GM23338 (cell line): ENCODE measurements around the gene NPHP4. TPM values are rescaled to one million over a fixed set of nuclear protein-coding genes. Genes with fewer than 3 reads are reported as not detected.

ENCODE experiments used
- ATAC-seq: fragments of 200-7000 bp; cut with Tn5 transposase; 3 replicates; pipeline ENCODE4 v1.9.1; 2020
- DNase-seq: peaks from one replicate; pipeline ENCODE4 v3.0.0-alpha.2; 2015; ENCODE audit warnings: low spot score
- H2AFZ ChIP-seq: fragments of 200-600 bp; sonication (generic); 2 replicates; pipeline ENCODE4 v1.8.0; 2016; ENCODE audit warnings: antibody characterized with exemption, mild to moderate bottlenecking, moderate library complexity
- H3F3A ChIP-seq: fragments of 200-600 bp; sonication (generic); replicated peaks from 2 replicates; pipeline ENCODE4 v1.8.0; 2017; ENCODE audit warnings: antibody characterized with exemption, mixed run types, low read depth
- H3K27ac ChIP-seq: fragments of 200-600 bp; sonication (generic); 2 replicates; pipeline ENCODE4 v1.6.1; 2016; ENCODE audit warnings: low read depth
- H3K27me3 ChIP-seq: fragments of 200-600 bp; sonication (generic); 2 replicates; pipeline ENCODE4 v1.8.0; 2016; ENCODE audit warnings: mild to moderate bottlenecking, mixed run types, moderate library complexity; ENCODE audit not compliant: insufficient read depth
- H3K36me3 ChIP-seq: fragments of 200-600 bp; sonication (generic); 2 replicates; pipeline ENCODE4 v1.8.0; 2016; ENCODE audit warnings: mild to moderate bottlenecking; ENCODE audit not compliant: insufficient read depth
- H3K4me1 ChIP-seq: fragments of 200-600 bp; sonication (generic); 2 replicates; pipeline ENCODE4 v1.8.0; 2016; ENCODE audit warnings: mild to moderate bottlenecking, moderate library complexity; ENCODE audit not compliant: insufficient read depth
- H3K4me2 ChIP-seq: fragments of 200-600 bp; sonication (generic); 2 replicates; pipeline ENCODE4 v1.7.1; 2017; ENCODE audit warnings: mixed run types
- H3K4me3 ChIP-seq: fragments of 200-600 bp; sonication (generic); 2 replicates; pipeline ENCODE4 v1.6.1; 2016; ENCODE audit warnings: mixed run types
- H3K79me2 ChIP-seq: fragments of 200-600 bp; sonication (generic); replicated peaks from 2 replicates; pipeline ENCODE4 v1.8.0; 2017; ENCODE audit warnings: mild to moderate bottlenecking; ENCODE audit not compliant: insufficient read depth
- H3K9me2 ChIP-seq: fragments of 200-600 bp; sonication (generic); 2 replicates; pipeline ENCODE4 v1.8.0; 2017; ENCODE audit not compliant: insufficient read depth
- H4K20me1 ChIP-seq: fragments of 200-600 bp; sonication (generic); replicated peaks from 2 replicates; pipeline ENCODE4 v1.8.0; 2017; ENCODE audit warnings: mild to moderate bottlenecking; ENCODE audit not compliant: insufficient read depth
- H3K27ac Mint-ChIP-seq: 2 replicates; pipeline ENCODE4 v1.8.0; 2020; ENCODE audit warnings: inconsistent platforms, mild to moderate bottlenecking, moderate library complexity, mixed read lengths
- H3K27me3 Mint-ChIP-seq: 3 replicates; pipeline ENCODE4 v1.8.0; 2022; ENCODE audit warnings: low read depth, mild to moderate bottlenecking, moderate library complexity, mixed read lengths, inconsistent platforms; ENCODE audit not compliant: insufficient read depth, poor library complexity
- H3K36me3 Mint-ChIP-seq: 3 replicates; pipeline ENCODE4 v1.8.0; 2021; ENCODE audit warnings: low read depth, mild to moderate bottlenecking, inconsistent platforms, moderate library complexity, mixed read lengths
- H3K4me1 Mint-ChIP-seq: 3 replicates; pipeline ENCODE4 v1.8.0; 2020; ENCODE audit warnings: mild to moderate bottlenecking, inconsistent platforms, mixed read lengths
- H3K4me3 Mint-ChIP-seq: 3 replicates; pipeline ENCODE4 v1.8.0; 2021; ENCODE audit warnings: moderate library complexity, mild to moderate bottlenecking, inconsistent platforms, mixed read lengths
- H3K9me3 Mint-ChIP-seq: 3 replicates; pipeline ENCODE4 v1.8.0; 2020; ENCODE audit warnings: moderate library complexity, mild to moderate bottlenecking, inconsistent platforms, mixed read lengths
- EZH2 ChIP-seq: fragments of 200-600 bp; sonication (generic); IDR thresholded peaks from one replicate; pipeline ENCODE4 v1.8.0; 2017; ENCODE audit warnings: antibody characterized with exemption, mild to moderate bottlenecking, low read depth; ENCODE audit not compliant: unreplicated experiment
- EZH2phosphoT487 ChIP-seq: fragments of 200-600 bp; sonication (generic); IDR thresholded peaks from one replicate; pipeline ENCODE4 v1.8.1; 2018; ENCODE audit warnings: antibody characterized with exemption; ENCODE audit not compliant: unreplicated experiment
- JUNB ChIP-seq: IDR thresholded peaks from one replicate; pipeline ENCODE4 v1.6.1; 2016; ENCODE audit warnings: antibody characterized with exemption; ENCODE audit not compliant: unreplicated experiment
- NANOG ChIP-seq: IDR thresholded peaks from 2 replicates; pipeline ENCODE4 v1.6.1; 2016; ENCODE audit warnings: antibody characterized with exemption, borderline replicate concordance
- POLR2AphosphoS5 ChIP-seq: IDR thresholded peaks from 2 replicates; pipeline ENCODE4 v1.6.1; 2016; ENCODE audit warnings: antibody characterized with exemption, low read depth
- STAT1 ChIP-seq: IDR thresholded peaks from one replicate; pipeline ENCODE4 v1.6.1; 2016; ENCODE audit warnings: antibody characterized with exemption; ENCODE audit not compliant: unreplicated experiment
- ZNF114 ChIP-seq: fragments of 250-450 bp; sonication (Bioruptor Pico); IDR thresholded peaks from 2 replicates; pipeline ENCODE4 v1.5.0; 2020; ENCODE audit warnings: mild to moderate bottlenecking, moderate library complexity
- ZNF331 ChIP-seq: fragments of 250-450 bp; sonication (Bioruptor Pico); IDR thresholded peaks from 2 replicates; pipeline ENCODE4 v1.5.0; 2020; ENCODE audit warnings: low read depth, mild to moderate bottlenecking, moderate library complexity
- polyA plus RNA-seq: library from polyadenylated mRNA; unstranded; fragments of >200 nt; fragmentation: Nextera tagmentation; extraction: Ambion mirVana; gene quantifications from 2 replicates; pipeline ENCODE4 v1.2.1, GENCODE V29; 2016
- total RNA-seq: library from RNA; depleted of rRNA; stranded (reverse); fragments of >200 nt; shearing (Covaris generic); gene quantifications from 2 replicates; pipeline ENCODE4 v1.2.3, GENCODE V29; 2014
- TF ChIP-seq, protein P1 (sequence below), 2 experiments: fragments of 200-600 bp in 1 of 2; sonication (generic) in 1 of 2; conservative IDR thresholded peaks; 2 replicates each; pipeline versions ENCODE4 v1.5.1 to v1.6.1; 2016 to 2017; ENCODE audit warnings: antibody characterized with exemption in 2 of 2, low read depth in 2 of 2, mild to moderate bottlenecking in 2 of 2, moderate library complexity in 1 of 2
- TF ChIP-seq, protein P2 (sequence below): IDR thresholded peaks from one replicate; pipeline ENCODE4 v1.6.1; 2018; ENCODE audit warnings: antibody characterized with exemption; ENCODE audit not compliant: unreplicated experiment
- TF ChIP-seq, protein P3 (sequence below): IDR thresholded peaks from 2 replicates; pipeline ENCODE4 v1.6.1; 2016; ENCODE audit warnings: antibody characterized with exemption

The NPHP4 gene
- total and polyA plus RNA-seq, 2 experiments from 2014 or later, result 2.5 to 12.4 TPM

DNA sequence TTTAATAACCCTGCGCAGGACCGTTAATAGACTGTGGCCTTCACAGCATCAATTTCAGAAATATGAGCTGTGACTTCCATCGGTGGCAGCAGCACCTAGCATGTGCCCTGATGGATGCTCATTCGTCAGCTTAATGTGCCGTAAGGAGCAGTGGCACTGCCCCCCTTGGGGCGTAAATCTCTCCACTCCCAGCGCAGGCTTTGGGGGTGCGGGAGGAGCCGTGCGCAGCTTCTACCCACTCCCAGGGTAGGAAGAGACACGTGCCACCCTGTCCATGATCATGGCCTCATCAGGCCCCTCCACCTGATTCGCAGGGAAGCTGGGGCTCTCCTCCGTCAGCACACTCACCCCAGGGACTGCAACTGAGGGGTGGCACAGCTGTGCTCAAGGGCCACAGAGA lies 149.5 kb downstream of the NPHP4 start:
- Histone ChIP-seq H3K36me3 (no peaks in the 10 kb centered on the region), H3K4me1 (no peaks in the 10 kb centered on the region), H3F3A (no peaks in the 10 kb centered on the region), H2AFZ (no peak overlapping the region), H4K20me1 (no peaks in the 10 kb centered on the region), H3K79me2 (no peaks in the 10 kb centered on the region), H3K9me2 (no peaks in the 10 kb centered on the region), H3K4me2 (no peak overlapping the region), H3K4me3 (no peak overlapping the region), H3K27me3 (no peaks in the 10 kb centered on the region), H3K27ac (no peak overlapping the region)
- Mint-ChIP-seq H3K4me1 (peaks cover 12% of the 10 kb centered on the region; the same call in 2 of the 3 replicates), H3K27me3 (peaks cover 14% of the 10 kb centered on the region), H3K36me3 (no peaks in the 10 kb centered on the region), H3K9me3 (no peaks in the 10 kb centered on the region), H3K4me3 (no peak overlapping the region), H3K27ac (no peak overlapping the region)
- no peak for ATAC-seq
- TF ChIP-seq, protein P1, sequence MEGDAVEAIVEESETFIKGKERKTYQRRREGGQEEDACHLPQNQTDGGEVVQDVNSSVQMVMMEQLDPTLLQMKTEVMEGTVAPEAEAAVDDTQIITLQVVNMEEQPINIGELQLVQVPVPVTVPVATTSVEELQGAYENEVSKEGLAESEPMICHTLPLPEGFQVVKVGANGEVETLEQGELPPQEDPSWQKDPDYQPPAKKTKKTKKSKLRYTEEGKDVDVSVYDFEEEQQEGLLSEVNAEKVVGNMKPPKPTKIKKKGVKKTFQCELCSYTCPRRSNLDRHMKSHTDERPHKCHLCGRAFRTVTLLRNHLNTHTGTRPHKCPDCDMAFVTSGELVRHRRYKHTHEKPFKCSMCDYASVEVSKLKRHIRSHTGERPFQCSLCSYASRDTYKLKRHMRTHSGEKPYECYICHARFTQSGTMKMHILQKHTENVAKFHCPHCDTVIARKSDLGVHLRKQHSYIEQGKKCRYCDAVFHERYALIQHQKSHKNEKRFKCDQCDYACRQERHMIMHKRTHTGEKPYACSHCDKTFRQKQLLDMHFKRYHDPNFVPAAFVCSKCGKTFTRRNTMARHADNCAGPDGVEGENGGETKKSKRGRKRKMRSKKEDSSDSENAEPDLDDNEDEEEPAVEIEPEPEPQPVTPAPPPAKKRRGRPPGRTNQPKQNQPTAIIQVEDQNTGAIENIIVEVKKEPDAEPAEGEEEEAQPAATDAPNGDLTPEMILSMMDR (conservative IDR thresholded peaks at IDR 0.05; ENCODE audit: low read depth in 2 of 2), result no peak
- TF ChIP-seq EZH2, result no peak
- no peak for TF ChIP-seq JUNB
- TF ChIP-seq, protein P2, sequence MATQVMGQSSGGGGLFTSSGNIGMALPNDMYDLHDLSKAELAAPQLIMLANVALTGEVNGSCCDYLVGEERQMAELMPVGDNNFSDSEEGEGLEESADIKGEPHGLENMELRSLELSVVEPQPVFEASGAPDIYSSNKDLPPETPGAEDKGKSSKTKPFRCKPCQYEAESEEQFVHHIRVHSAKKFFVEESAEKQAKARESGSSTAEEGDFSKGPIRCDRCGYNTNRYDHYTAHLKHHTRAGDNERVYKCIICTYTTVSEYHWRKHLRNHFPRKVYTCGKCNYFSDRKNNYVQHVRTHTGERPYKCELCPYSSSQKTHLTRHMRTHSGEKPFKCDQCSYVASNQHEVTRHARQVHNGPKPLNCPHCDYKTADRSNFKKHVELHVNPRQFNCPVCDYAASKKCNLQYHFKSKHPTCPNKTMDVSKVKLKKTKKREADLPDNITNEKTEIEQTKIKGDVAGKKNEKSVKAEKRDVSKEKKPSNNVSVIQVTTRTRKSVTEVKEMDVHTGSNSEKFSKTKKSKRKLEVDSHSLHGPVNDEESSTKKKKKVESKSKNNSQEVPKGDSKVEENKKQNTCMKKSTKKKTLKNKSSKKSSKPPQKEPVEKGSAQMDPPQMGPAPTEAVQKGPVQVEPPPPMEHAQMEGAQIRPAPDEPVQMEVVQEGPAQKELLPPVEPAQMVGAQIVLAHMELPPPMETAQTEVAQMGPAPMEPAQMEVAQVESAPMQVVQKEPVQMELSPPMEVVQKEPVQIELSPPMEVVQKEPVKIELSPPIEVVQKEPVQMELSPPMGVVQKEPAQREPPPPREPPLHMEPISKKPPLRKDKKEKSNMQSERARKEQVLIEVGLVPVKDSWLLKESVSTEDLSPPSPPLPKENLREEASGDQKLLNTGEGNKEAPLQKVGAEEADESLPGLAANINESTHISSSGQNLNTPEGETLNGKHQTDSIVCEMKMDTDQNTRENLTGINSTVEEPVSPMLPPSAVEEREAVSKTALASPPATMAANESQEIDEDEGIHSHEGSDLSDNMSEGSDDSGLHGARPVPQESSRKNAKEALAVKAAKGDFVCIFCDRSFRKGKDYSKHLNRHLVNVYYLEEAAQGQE, result no peak
- TF ChIP-seq ZNF331, result no peak
- no peak for TF ChIP-seq EZH2phosphoT487
- TF ChIP-seq, protein P3, sequence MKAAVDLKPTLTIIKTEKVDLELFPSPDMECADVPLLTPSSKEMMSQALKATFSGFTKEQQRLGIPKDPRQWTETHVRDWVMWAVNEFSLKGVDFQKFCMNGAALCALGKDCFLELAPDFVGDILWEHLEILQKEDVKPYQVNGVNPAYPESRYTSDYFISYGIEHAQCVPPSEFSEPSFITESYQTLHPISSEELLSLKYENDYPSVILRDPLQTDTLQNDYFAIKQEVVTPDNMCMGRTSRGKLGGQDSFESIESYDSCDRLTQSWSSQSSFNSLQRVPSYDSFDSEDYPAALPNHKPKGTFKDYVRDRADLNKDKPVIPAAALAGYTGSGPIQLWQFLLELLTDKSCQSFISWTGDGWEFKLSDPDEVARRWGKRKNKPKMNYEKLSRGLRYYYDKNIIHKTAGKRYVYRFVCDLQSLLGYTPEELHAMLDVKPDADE, result no peak
- no peak for DNase-seq

DNA sequence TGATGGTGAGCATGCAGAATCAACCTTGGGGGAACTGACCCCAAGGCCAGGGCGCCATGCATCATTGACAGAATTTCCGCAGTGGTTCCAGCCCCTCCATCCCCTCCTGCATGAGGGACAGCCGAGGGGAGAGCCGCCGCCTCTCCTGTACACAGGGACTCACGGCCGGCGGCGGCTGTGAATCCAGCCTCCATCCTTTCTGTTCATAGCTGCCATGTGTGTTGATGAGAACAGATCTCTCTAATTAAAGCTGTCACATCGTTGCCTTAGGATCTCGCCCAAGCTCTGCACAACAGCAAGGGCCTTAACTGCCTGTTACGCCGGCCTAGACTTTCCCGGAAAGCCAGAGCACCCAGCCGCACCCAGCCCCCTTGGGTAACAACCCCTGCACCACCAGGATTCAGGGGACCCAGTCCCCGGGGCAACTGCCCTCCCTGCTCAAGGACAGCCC lies 151.6 kb downstream of the NPHP4 start:
- H3K36me3 ChIP-seq, result no peaks in the 10 kb centered on the region
- H3K27ac ChIP-seq, result no peak overlapping the region
- H3K4me1 ChIP-seq, result no peaks in the 10 kb centered on the region
- Mint-ChIP-seq H3K9me3 (no peaks in the 10 kb centered on the region), H3K27me3 (peaks cover 14% of the 10 kb centered on the region), H3K4me1 (peaks cover 22% of the 10 kb centered on the region), H3K27ac (no peak overlapping the region), H3K4me3 (no peak overlapping the region), H3K36me3 (no peaks in the 10 kb centered on the region)
- H4K20me1 ChIP-seq, result no peaks in the 10 kb centered on the region
- H2AFZ ChIP-seq, result no peak overlapping the region
- ATAC-seq (no peak), DNase-seq (no peak)
- no peaks in the 10 kb centered on the region for H3K9me2 ChIP-seq
- H3K4me2 ChIP-seq, result no peak overlapping the region
- no peaks in the 10 kb centered on the region for H3K79me2 ChIP-seq
- no peaks in the 10 kb centered on the region for H3F3A ChIP-seq
- H3K4me3 ChIP-seq, result no peak overlapping the region
- H3K27me3 ChIP-seq, result no peaks in the 10 kb centered on the region
- TF ChIP-seq STAT1 (no peak), POLR2AphosphoS5 (no peak), ZNF114 (CRISPR knock-in tag) (no peak), EZH2 (no peak), NANOG (no peak), ZNF331 (no peak), EZH2phosphoT487 (no peak)
- TF ChIP-seq, protein P3, result no peak
- TF ChIP-seq, protein P1 (conservative IDR thresholded peaks at IDR 0.05; ENCODE audit: low read depth in 2 of 2), result no peak
